Measurements from ENCODE around the gene TOGARAM1.

DNA sequence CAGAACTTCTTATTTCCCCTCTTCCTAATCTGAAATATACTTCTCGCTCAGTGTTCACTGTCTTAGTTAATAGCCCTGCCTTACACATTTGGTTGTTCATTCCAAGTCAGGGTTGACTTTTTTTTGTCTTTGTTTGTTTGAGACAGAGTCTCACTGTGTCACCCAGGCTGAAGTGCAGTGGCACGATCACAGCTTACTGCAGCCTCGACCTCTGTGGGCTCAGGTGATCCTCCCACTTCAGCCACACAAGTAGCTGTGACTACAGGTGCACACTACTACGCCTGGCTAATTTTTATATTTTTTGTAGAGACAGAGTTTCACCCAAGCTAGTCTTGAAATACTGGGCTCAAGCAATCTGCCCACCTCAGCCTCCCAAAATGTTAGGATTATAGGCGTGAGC is 79.7 kb downstream of the TOGARAM1 start:
- TF ChIP-seq POLR2A (IDR thresholded peaks at IDR 0.05), result no peak
- TF ChIP-seq, protein P1, sequence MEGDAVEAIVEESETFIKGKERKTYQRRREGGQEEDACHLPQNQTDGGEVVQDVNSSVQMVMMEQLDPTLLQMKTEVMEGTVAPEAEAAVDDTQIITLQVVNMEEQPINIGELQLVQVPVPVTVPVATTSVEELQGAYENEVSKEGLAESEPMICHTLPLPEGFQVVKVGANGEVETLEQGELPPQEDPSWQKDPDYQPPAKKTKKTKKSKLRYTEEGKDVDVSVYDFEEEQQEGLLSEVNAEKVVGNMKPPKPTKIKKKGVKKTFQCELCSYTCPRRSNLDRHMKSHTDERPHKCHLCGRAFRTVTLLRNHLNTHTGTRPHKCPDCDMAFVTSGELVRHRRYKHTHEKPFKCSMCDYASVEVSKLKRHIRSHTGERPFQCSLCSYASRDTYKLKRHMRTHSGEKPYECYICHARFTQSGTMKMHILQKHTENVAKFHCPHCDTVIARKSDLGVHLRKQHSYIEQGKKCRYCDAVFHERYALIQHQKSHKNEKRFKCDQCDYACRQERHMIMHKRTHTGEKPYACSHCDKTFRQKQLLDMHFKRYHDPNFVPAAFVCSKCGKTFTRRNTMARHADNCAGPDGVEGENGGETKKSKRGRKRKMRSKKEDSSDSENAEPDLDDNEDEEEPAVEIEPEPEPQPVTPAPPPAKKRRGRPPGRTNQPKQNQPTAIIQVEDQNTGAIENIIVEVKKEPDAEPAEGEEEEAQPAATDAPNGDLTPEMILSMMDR (IDR thresholded peaks at IDR 0.05), result no peak

All from right lobe of liver (tissue), 4 donors.